ENCODE data around the gene PKP4.
"Not testable (repeated sequence)": the region's sequence is repeated elsewhere in the genome, so short reads cannot be mapped to it uniquely, and the experiment has no call there.

Gene PKP4

GRCh38 chr2:158432117-158432516 lies 24.6 kb upstream of the PKP4 start:
- no peak overlapping the region for H3K27ac ChIP-seq
- TF ChIP-seq POLR2AphosphoS5 (IDR thresholded peaks at IDR 0.05; ENCODE audit: borderline replicate concordance, low read depth, low read length) (no peak), FOXP2 (optimal IDR thresholded peaks at IDR 0.05; ENCODE audit: control extremely low read depth, extremely low read length, insufficient read depth) (no peak), EZH2 (IDR thresholded peaks at IDR 0.05) (no peak)
- no peaks in the 10 kb centered on the region for H3K9me3 ChIP-seq (ENCODE audit: low read depth, low read length)
- no peaks in the 10 kb centered on the region for H3K36me3 ChIP-seq (ENCODE audit: insufficient read depth, low read length)
- no peak for DNase-seq (ENCODE audit: low read depth, low spot score)
- H3K4me3 ChIP-seq, result no peak overlapping the region
- H3K9ac ChIP-seq (ENCODE audit: insufficient read length), result no peak overlapping the region

GRCh38 chr2:158433716-158434115 lies 23.0 kb upstream of the PKP4 start:
- DNase-seq (ENCODE audit: low read depth, low spot score); H3K9ac ChIP-seq (ENCODE audit: insufficient read length); H3K36me3 ChIP-seq (ENCODE audit: insufficient read depth, low read length); H3K9me3 ChIP-seq (ENCODE audit: low read depth, low read length); H3K4me3 ChIP-seq; H3K27ac ChIP-seq: not testable (repeated sequence)

- H3K36me3 ChIP-seq (ENCODE audit: insufficient read depth, low read length); H3K9ac ChIP-seq (ENCODE audit: insufficient read length); H3K9me3 ChIP-seq (ENCODE audit: low read depth, low read length); DNase-seq (ENCODE audit: low read depth, low spot score); H3K4me3 ChIP-seq; H3K27ac ChIP-seq: not testable (repeated sequence)
Measured at GRCh38 chr2:158439062-158439461, 17.7 kb upstream of the PKP4 start.

- TF ChIP-seq POLR2AphosphoS5 (IDR thresholded peaks at IDR 0.05; ENCODE audit: borderline replicate concordance, low read depth, low read length), result no peak
- no peak for TF ChIP-seq FOXP2 (optimal IDR thresholded peaks at IDR 0.05; ENCODE audit: control extremely low read depth, extremely low read length, insufficient read depth)
- TF ChIP-seq EZH2 (IDR thresholded peaks at IDR 0.05), result no peak
- no peak overlapping the region for H3K27ac ChIP-seq
Measured at GRCh38 chr2:158443606-158444005, 13.1 kb upstream of the PKP4 start.

GRCh38 chr2:158457092-158457825 lies 507 bp downstream of the PKP4 start:
- no peak for DNase-seq (ENCODE audit: low read depth, low spot score)
- H3K9ac ChIP-seq (ENCODE audit: insufficient read length), result peak overlapping the region; percentile 80
- H3K27ac ChIP-seq, result no peak overlapping the region
- no peaks in the 10 kb centered on the region for H3K9me3 ChIP-seq (ENCODE audit: low read depth, low read length)
- TF ChIP-seq FOXP2 (optimal IDR thresholded peaks at IDR 0.05; ENCODE audit: control extremely low read depth, extremely low read length, insufficient read depth) (no peak), EZH2 (IDR thresholded peaks at IDR 0.05) (no peak), POLR2AphosphoS5 (IDR thresholded peaks at IDR 0.05; ENCODE audit: borderline replicate concordance, low read depth, low read length) (no peak)
- H3K36me3 ChIP-seq (ENCODE audit: insufficient read depth, low read length), result no peaks in the 10 kb centered on the region
- H3K4me3 ChIP-seq, result peak overlapping the region; percentile 96

More at GRCh38 chr2:158443606-158444005, 13.1 kb upstream of the PKP4 start:
- Histone ChIP-seq H3K4me3 (no peak overlapping the region), H3K36me3 (ENCODE audit: insufficient read depth, low read length) (no peaks in the 10 kb centered on the region), H3K9ac (ENCODE audit: insufficient read length) (no peak overlapping the region), H3K9me3 (ENCODE audit: low read depth, low read length) (no peaks in the 10 kb centered on the region)
- DNase-seq (ENCODE audit: low read depth, low spot score), result no peak

GRCh38 chr2:158457826-158458616 lies 1.3 kb downstream of the PKP4 start:
- no peak for DNase-seq (ENCODE audit: low read depth, low spot score)
- Histone ChIP-seq H3K4me3 (peak overlapping the region; percentile 96), H3K27ac (no peak overlapping the region), H3K36me3 (ENCODE audit: insufficient read depth, low read length) (no peaks in the 10 kb centered on the region), H3K9me3 (ENCODE audit: low read depth, low read length) (no peaks in the 10 kb centered on the region), H3K9ac (ENCODE audit: insufficient read length) (peak overlapping the region; percentile 80)
- no peak for TF ChIP-seq FOXP2 (optimal IDR thresholded peaks at IDR 0.05; ENCODE audit: control extremely low read depth, extremely low read length, insufficient read depth)
- TF ChIP-seq EZH2 (IDR thresholded peaks at IDR 0.05), result no peak
- no peak for TF ChIP-seq POLR2AphosphoS5 (IDR thresholded peaks at IDR 0.05; ENCODE audit: borderline replicate concordance, low read depth, low read length)

- no peak overlapping the region for H3K27ac ChIP-seq
- peak overlapping the region; percentile 96 for H3K4me3 ChIP-seq
- no peak for DNase-seq (ENCODE audit: low read depth, low spot score)
- no peaks in the 10 kb centered on the region for H3K36me3 ChIP-seq (ENCODE audit: insufficient read depth, low read length)
- peak overlapping the region; percentile 47 for H3K9ac ChIP-seq (ENCODE audit: insufficient read length)
- H3K9me3 ChIP-seq (ENCODE audit: low read depth, low read length), result no peaks in the 10 kb centered on the region
- TF ChIP-seq FOXP2 (optimal IDR thresholded peaks at IDR 0.05; ENCODE audit: control extremely low read depth, extremely low read length, insufficient read depth) (no peak), POLR2AphosphoS5 (IDR thresholded peaks at IDR 0.05; ENCODE audit: borderline replicate concordance, low read depth, low read length) (no peak), EZH2 (IDR thresholded peaks at IDR 0.05) (no peak)
Measured at GRCh38 chr2:158458617-158458920, 1.8 kb downstream of the PKP4 start.

GRCh38 chr2:158459161-158460003 lies 2.6 kb downstream of the PKP4 start:
- H3K9me3 ChIP-seq (ENCODE audit: low read depth, low read length), result no peaks in the 10 kb centered on the region
- no peak for DNase-seq (ENCODE audit: low read depth, low spot score)
- peak overlapping the region; percentile 96 for H3K4me3 ChIP-seq
- no peak overlapping the region for H3K27ac ChIP-seq
- H3K36me3 ChIP-seq (ENCODE audit: insufficient read depth, low read length), result no peaks in the 10 kb centered on the region
- no peak for TF ChIP-seq EZH2 (IDR thresholded peaks at IDR 0.05)
- no peak for TF ChIP-seq POLR2AphosphoS5 (IDR thresholded peaks at IDR 0.05; ENCODE audit: borderline replicate concordance, low read depth, low read length)
- no peak for TF ChIP-seq FOXP2 (optimal IDR thresholded peaks at IDR 0.05; ENCODE audit: control extremely low read depth, extremely low read length, insufficient read depth)
- peak overlapping the region; percentile 47 for H3K9ac ChIP-seq (ENCODE audit: insufficient read length)
